NK-92 treated with Interleukin-12 subunit alpha and Interleukin-12 subunit beta, amount 100 ng/mL, for 24 hours (cell line): ENCODE data around the gene RNF114.

Source experiments
- DNase-seq: peaks from one replicate; lab custom pipeline; 2025; lab: John Stamatoyannopoulos, UW

The RNF114 gene

DNA sequence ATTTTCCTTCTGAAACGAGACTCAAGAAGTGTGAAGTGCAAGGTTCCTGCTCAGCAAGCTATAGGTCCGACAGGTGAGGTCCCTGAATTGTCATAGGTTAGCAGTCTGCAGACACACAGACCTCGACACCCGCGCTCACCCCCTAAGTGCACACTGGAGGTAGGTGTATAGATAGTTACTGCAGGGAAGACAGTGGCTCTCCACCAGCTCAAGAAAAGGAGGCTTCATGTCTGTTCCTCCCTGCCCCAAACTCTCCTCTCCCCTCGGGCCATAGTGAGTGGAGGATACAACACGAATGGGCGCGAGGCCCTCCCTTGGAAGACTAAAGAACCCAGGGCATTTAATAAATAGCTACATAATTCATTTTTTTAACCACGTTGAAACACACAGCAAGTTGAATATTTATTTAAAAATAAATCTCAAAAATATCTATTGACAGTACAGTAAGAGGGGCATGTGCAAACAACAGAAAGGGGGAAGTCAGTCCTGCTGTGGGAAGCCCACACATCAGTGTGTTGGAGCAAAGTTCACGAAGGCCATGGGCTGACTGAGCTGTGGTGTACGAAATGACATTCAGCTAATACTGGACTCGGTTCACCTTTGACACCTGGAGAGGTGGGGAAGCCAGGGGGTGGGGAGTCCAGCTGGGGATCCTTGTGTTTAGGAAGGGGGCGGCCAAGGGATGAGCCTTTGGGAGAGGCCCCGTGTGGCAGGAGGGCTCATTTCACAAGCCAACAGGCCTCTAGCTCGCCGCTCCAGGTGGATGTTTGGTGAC, 31.6 kb upstream of the RNF114 start:
- no peak for DNase-seq

DNA sequence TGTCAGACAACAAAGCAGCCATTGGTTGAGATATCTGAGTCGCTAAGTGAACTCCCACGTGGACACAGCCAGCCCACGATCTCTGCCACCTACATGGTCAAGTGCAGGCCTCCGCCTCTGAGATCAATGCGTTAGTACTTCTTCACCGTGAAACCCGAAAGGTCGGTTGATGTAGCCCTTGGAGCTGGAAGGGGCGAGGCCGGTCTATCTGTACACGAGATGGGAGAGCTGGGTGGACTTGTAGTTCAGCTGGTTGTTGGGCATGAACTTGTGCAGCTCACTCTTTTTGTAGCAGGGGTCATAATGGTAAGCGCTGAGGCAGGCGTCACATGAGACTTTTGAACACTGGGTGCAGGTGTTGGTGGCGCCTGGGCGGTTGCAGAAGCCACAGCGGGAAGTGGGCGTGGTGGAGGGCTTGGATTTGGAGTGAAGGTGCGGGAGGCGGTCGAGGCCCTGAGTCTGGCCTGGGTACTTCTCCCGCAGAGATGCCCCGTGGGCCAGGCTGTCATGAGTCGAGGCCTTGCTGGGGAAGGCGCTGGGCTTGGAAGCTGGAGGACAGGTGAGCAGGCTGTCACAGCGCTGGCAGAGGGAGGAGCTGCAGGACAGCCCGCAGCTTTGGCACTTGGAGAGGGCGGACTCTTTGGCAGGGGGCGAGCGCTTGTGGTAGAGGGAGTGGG, 30.6 kb upstream of the RNF114 start:
- DNase-seq = no peak

- no peak for DNase-seq
These were observed 30.0 kb upstream of the RNF114 start for GRCh38 chr20:49906101-49906604.

DNA sequence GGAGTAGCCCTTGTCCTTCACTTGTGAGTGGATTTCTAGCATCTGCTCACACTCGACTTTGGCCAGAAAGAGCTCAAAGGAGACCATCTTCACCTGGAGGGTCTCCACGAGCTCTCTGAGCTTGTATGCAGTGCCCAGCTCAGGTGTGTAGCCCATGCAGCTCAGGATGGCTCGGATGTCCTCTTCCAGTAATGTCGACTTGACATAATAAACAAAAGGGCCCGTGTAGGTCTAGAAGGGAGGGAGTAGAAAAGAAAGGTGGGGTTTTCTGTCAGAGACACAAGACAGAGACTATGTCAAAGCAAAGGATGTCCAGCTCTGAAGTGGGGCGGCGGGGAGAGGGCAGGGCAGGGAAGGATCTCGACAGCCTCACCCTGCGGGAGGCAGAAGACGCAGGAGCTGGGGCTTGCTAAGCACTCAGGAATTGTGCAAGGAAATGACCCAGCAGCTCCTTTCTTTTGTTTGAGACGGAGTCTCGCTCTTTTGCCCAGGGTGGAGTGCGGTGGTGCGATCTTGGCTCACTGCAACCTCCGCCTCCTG, 29.5 kb upstream of the RNF114 start:
- DNase-seq = no peak

DNA sequence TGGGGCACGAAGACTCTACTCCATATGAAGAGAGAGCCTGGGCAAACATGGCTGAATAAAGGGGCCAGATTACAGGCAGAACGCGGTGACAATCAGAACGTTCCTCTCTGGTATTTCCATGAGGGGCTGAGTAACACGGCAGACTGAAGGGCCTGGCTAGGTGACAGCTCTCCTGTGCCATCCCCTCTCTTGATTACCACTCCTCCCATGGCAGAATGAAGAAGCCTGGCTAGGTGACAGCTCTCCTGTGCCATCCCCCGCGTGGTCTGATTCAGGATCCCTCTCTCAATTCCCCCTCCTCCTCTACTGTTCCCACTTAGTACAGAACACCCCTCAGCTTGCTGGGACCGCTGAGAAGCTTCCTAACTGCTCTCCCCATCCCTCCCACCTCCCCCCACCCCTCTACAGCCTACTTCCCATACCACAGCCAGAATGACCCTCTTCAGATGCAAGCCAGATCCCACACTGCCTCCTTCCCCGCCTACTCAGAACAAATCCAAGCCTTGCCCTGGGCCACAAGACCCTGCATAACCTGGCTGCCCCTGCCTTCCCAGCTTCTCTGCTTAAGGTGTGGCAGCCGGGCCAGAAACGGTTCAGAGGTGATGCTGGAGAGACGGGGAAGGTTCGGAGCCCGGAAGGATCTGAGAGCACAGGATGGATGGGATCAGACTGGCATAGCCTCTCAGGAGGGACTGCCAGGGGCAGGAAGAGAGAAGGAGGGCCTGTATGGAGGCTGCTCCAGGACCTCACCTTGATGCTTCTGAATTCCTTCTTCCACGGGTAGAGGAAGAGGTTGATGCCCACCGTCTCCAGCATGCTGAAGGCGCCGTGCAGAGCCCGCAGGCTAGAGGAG, 28.6 kb upstream of the RNF114 start:
- no peak for DNase-seq

DNA sequence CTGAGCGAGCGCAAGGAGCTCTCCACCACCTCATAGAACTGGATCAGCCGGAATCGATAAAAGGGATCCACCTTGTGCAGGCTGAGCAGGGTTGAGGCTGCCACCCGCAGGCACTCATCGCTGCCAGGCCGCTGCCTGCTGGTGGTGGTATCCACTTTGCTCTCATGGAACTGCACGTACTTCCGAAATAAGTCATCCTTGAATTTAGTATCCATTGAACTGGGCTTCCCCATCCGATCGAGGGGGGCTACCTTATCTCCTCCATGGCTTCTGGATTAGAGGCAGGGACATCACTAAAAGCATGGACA, 28.0 kb upstream of the RNF114 start:
- no peak for DNase-seq

- DNase-seq = no peak
These were observed 26.5 kb upstream of the RNF114 start for GRCh38 chr20:49909499-49910339.

DNA sequence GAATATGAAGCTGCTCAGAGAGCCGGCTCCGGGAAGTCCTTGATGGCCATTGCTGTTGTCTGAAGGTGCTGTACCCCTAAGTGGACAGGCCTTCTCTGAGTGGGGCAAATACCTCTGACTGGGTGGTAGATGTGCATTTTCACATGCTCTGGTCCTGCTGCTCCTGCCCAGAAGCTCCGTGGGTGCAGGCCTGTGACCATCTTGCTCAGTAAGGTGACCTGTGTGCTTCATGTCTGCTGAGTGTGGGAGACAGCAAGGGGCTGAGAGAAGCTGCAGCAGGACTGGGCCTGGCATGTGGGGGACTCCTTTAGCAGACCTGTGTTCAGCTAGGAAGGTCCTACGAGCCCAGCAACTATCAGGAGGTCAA, 25.9 kb upstream of the RNF114 start:
- DNase-seq = no peak

DNA sequence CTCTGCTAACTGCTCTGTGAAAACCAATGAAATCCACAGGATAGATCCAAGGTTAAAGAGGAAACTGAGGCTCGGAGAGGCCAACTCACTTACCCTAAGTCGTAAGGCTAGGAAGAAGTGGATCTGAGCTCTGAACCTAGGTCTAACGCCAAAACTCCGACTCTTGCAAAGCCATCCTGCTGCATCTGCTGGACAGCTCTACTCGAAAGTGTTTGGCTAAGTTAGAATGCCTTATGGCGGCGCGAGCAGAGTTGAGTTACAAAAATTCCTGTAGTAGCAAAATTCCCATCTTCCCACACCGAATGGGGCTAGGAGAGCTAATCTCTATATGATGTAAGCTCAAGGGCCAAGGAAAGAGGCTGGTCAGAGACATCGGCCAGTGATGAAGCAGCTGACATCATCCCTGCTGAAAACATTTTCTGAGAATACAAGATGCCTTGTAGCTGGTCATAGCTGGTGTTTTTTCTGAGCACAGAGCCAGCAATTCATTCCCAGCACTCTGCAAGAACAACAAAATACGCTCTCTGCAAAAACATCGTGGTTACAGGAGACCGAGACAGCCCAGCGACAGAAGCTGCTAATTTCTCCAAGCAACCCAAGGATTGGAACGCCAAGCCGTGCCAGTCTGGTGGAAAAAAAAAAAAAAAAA, 22.7 kb upstream of the RNF114 start:
- no peak for DNase-seq

- DNase-seq = no peak
These were observed 21.7 kb upstream of the RNF114 start for GRCh38 chr20:49914310-49915117.

DNA sequence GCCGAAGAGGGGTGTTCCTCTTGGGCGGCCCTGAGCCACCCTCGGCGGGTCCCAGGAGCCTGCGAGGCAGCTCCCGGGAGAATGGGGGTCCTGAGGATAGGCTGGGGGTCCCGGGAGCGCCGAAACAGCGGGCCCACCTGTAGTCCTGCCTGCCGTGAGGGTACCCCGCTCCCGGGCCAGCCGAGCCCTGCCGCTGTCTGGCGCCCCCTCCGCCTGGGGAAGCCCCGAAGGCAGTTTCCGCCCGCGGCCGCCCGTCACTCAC, 21.1 kb upstream of the RNF114 start:
- DNase-seq = no peak

DNA sequence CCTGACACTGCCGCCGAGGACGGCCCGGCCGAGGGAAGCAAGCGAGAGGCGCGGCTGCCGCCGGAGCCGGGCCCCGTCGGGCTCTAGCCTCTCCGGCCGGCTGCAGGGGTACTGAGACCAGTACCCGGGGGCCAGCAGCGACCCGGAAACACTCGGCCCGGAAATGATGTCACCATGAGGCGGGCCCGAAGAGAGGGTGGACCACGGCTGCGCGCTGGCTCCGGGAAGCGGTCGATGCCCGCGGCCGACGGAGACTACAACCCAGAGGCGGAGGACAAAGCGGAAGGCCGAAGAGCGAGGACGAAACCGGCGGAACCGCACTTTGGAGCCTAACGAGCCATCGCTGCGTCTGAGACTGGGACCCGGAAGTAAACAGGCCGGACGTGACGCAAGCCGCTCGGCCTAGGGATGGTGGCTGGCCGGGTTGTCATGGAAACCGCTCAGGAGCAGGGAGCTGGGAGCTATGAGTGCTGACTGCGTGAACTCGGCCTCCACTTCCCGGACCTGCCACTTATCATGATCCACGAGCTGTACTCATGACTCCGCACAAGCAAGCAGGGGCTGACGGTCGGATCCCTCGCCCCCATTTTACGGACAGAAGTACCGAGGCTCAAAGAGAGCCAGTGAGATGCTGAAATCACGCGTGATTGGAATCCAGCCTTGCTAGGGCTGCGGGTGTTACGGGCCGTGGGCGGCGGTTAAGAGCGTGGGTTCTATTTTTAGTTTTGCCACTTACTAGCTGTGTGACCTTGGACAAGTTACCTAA, 20.6 kb upstream of the RNF114 start, which contains the start of gene SPATA2:
SPATA2 (minus strand) TSS at position 150 of the 766 bp plus-strand sequence. CDS start 7,039 bp downstream, outside the sequence.
- DNase-seq = peak; percentile 90

GRCh38 chr20:49916146-49917002, 19.8 kb upstream of the RNF114 start:
- DNase-seq = no peak

- no peak for DNase-seq
These were observed 17.8 kb upstream of the RNF114 start for GRCh38 chr20:49918446-49918845.

- DNase-seq = no peak
These were observed 17.2 kb upstream of the RNF114 start for GRCh38 chr20:49919009-49919408.

DNA sequence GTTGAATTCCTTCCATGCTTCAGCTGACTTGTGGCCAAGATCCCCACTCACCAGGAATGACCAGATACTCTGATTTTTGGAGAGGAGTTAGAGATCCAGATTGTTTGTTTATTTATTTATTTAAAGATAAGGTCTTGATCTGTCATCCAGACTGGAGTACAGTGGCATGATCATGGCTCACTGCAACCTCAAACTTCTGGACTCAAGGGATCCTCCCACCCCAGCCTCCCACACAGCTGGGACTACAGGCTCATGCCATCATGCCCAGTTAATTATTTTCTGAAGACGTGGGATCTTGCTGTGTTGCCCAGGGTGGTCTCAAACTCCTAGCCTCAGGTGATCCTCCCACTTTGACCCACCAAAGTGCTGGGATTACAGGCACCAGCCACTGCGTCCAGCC, 16.7 kb upstream of the RNF114 start:
- DNase-seq = no peak

DNA sequence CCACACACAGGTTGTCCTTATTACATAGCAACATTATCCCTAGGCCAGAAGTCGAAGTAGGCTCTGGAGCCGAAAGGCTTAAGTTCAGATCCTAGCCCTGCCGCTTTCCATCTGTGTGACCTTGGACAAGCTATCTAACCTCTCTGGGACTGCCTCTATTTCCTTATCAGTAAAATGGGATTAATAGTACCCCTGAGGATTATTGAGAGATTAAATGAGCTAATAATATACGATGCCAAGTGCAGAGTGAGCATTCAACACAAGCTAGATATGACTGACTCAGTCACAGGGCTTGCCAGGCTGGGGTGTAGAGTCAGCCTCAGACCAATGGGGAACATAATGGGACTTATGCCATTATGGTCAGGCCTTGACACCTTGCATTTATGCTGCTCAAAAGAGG, 11.9 kb upstream of the RNF114 start:
- no peak for DNase-seq

DNA sequence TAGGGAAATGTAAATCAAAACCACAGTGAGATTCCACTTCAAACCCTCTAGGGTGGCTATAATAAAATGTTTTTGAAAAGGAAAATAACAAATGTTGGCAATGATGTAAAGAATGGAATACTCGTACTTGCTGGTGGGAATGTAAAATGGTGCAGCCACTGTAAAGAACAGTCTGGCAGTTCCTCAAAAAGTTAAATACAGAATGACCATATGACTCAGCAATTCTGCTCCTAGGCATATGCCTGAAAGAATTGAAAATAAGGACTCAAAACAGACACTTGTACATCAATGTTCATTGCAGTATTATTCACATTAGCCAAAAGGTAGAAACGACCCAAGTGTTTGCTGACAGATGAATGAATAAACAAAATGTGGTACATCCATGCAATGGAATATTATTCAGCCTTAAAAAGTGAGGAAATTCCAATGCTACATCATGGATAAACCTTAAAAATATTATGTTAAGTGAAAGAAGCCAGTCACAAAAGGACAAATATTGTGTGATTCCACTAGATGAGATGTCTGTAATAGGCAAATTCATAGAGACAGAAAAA, 10.2 kb upstream of the RNF114 start:
- no peak for DNase-seq
